ENCODE measurements around the gene CLK3. TPM values are rescaled to one million over a fixed set of nuclear protein-coding genes. Genes with fewer than 3 reads are reported as not detected.

The CLK3 gene
- total and polyA plus RNA-seq, 2 of the 8 experiments (the other 6 are each of a cell fraction or from before 2014, with no cell fraction given) = 43.5 to 67.3 TPM

GRCh38 chr15:74620636-74621545, 5.3 kb downstream of the CLK3 start:
- Histone ChIP-seq H2BK120ac (replicated peaks; ENCODE audit: low read depth, low read length) (no peak overlapping the region), H4K5ac (ENCODE audit: insufficient read length, low read depth, low read length) (no peak overlapping the region), H3K23ac (ENCODE audit: insufficient read length) (no peak overlapping the region), H3K79me1 (ENCODE audit: low read depth, low read length) (peaks cover 15% of the 10 kb centered on the region), H2BK12ac (ENCODE audit: low read depth, low read length) (no peak overlapping the region), H4K91ac (replicated peaks; ENCODE audit: insufficient read length, low read length) (no peak overlapping the region), H2AFZ (ENCODE audit: low read length) (no peak overlapping the region), H2BK20ac (ENCODE audit: low read length) (no peak overlapping the region), H3K23me2 (ENCODE audit: low read depth, low read length) (peaks cover 7% of the 10 kb centered on the region; the same call in 1 of the 2 replicates), H3K27ac (ENCODE audit: low read depth, low read length) (no peak overlapping the region), H4K20me1 (replicated peaks in 1 of 2; ENCODE audit: control insufficient read depth in 1 of 2, insufficient read depth in 2 of 2, low read length in 2 of 2) (peaks cover 29 to 68% of the 10 kb centered on the region in 2 experiments), H3K14ac (ENCODE audit: insufficient read length) (no peak overlapping the region), H2AK5ac (ENCODE audit: low read depth, low read length) (no peak overlapping the region), H3K18ac (ENCODE audit: extremely low read depth, low read length) (no peak overlapping the region), H2BK15ac (ENCODE audit: low read length) (no peak overlapping the region), H3K9me3 (ENCODE audit: insufficient read depth in 2 of 2, low read depth in 1 of 2, low read length in 1 of 2) (no peaks in the 10 kb centered on the region), H3K4me3 (ENCODE audit: extremely low read depth in 1 of 4, insufficient read depth in 2 of 4, low read depth in 3 of 4, low read length in 4 of 4) (no peak overlapping the region), H3K4ac (replicated peaks; ENCODE audit: insufficient read length, low read depth, low read length) (no peak overlapping the region), H3K27me3 (replicated peaks in 1 of 4; ENCODE audit: control insufficient read depth in 3 of 4, extremely low read depth in 1 of 4, insufficient read depth in 3 of 4, low read length in 3 of 4) (no peaks in the 10 kb centered on the region), H3K4me1 (replicated peaks in 1 of 4; ENCODE audit: control insufficient read depth in 3 of 4, insufficient read depth in 4 of 4, low read length in 3 of 4) (peaks cover 0 to 5% (median 2%) of the 10 kb centered on the region in 4 experiments; a peak in 5 of 7 replicates), H3K79me2 (ENCODE audit: control insufficient read depth in 1 of 2, insufficient read depth in 2 of 2, low read length in 2 of 2) (peaks cover 14 to 45% of the 10 kb centered on the region in 2 experiments), H3K9ac (replicated peaks in 1 of 4; ENCODE audit: extremely low read depth in 1 of 4, low read depth in 3 of 4, low read length in 3 of 4) (no peak overlapping the region), H3K56ac (replicated peaks; ENCODE audit: insufficient read length, low read depth, low read length) (no peak overlapping the region), H3K4me2 (ENCODE audit: insufficient read depth in 1 of 2, low read depth in 2 of 2, low read length in 2 of 2) (no peak overlapping the region), H3K36me3 (ENCODE audit: control insufficient read depth in 2 of 4, insufficient read depth in 4 of 4, low read length in 3 of 4) (peaks cover 36 to 46% (median 41%) of the 10 kb centered on the region in 4 experiments), H4K8ac (ENCODE audit: extremely low read depth, insufficient read depth, low read length) (peak overlapping the region; percentile 69; the same call in 1 of the 2 replicates), H2BK5ac (ENCODE audit: low read depth, low read length) (no peak overlapping the region)
- DNase-seq (ENCODE audit: low read depth in 1 of 2, low spot score in 2 of 2) = peak; percentile 53 to 83
- CTCF ChIA-PET (ENCODE audit: partially characterized antibody) = interaction anchor here (0.5 to 37.5 kb wide), 34 partner anchors 8 to 1207 kb away, joined by 3 to 1439 read pairs (median 4); partner anchors contain the start of genes CSK and CYP1A2
- peak; percentile 60 for FAIRE-seq
- POLR2A ChIA-PET (ENCODE audit: partially characterized antibody) = interaction anchor here (1.0 to 2.9 kb wide), 4 partner anchors 10 to 159 kb away, joined by 3 to 9 read pairs (median 8); no protein-coding TSS in a partner anchor
- 71% methylated on average over 20 of the region's 23 CpGs; no CpG with 5 or more reads in 1 of the 2 experiments for WGBS, 2 experiments (ENCODE audit: extremely low coverage in 1 of 2, insufficient coverage in 1 of 2, insufficient read length in 1 of 2, insufficient replicate concordance in 2 of 2, low coverage in 1 of 2, low lambda C conversion rate in 2 of 2, missing lambda C conversion rate in 1 of 2)
- TF ChIP-seq RXRA (IDR thresholded peaks at IDR 0.05; ENCODE audit: insufficient read depth, low read depth, low read length) = 0 out of 2 replicates have a peak, but pooled peaks have one; percentile 51
- peak; percentile 38 for TF ChIP-seq TAF7 (optimal IDR thresholded peaks at IDR 0.05; ENCODE audit: borderline replicate concordance, low read depth, low read length)
- peak; percentile 77 to 83 for TF ChIP-seq RAD21 (IDR thresholded peaks at IDR 0.05 in 1 of 2, conservative IDR thresholded peaks at IDR 0.05 in 1 of 2; ENCODE audit: low read depth in 2 of 2, low read length in 2 of 2)
- TF ChIP-seq ATF3 (IDR thresholded peaks at IDR 0.05; ENCODE audit: insufficient read depth, low read depth, low read length) = peak; percentile 76
- TF ChIP-seq GABPA (IDR thresholded peaks at IDR 0.05; ENCODE audit: borderline replicate concordance, insufficient read depth, low read length) = peak; percentile 72; the same call in 1 of the 2 replicates
- no peak for TF ChIP-seq ASH2L (IDR thresholded peaks at IDR 0.05; ENCODE audit: low read length)
- peak; percentile 57; the same call in 1 of the 2 replicates for TF ChIP-seq YY1 (IDR thresholded peaks at IDR 0.05; ENCODE audit: low read depth, low read length)
- TF ChIP-seq MAX (IDR thresholded peaks at IDR 0.05) = peak; percentile 75
- TF ChIP-seq ZNF274 (IDR thresholded peaks at IDR 0.05; ENCODE audit: borderline replicate concordance, extremely low read depth, low read length) = no peak

Data from H1 (cell line).